HG03064 (cell line): ENCODE results near the gene NEK8.

Experiments used
- ATAC-seq: cut with Tn5 transposase; IDR thresholded peaks from one replicate; pipeline ENCODE4 v1.9.1; 2021; ENCODE audit warnings: low read depth; ENCODE audit not compliant: unreplicated experiment

The NEK8 gene

GRCh38 chr17:28743243-28744103 is 14.9 kb downstream of the NEK8 start, which contains the start of gene TRAF4:
Gene TRAF4 (plus strand): TSS chr17:28744011. CDS start chr17:28744113, 102 bp downstream.
- peak; percentile 52 for ATAC-seq

GRCh38 chr17:28744104-28744971 is 15.8 kb downstream of the NEK8 start:
- ATAC-seq: no peak

- ATAC-seq: no peak
Measured at GRCh38 chr17:28744972-28745785, 16.6 kb downstream of the NEK8 start.

DNA sequence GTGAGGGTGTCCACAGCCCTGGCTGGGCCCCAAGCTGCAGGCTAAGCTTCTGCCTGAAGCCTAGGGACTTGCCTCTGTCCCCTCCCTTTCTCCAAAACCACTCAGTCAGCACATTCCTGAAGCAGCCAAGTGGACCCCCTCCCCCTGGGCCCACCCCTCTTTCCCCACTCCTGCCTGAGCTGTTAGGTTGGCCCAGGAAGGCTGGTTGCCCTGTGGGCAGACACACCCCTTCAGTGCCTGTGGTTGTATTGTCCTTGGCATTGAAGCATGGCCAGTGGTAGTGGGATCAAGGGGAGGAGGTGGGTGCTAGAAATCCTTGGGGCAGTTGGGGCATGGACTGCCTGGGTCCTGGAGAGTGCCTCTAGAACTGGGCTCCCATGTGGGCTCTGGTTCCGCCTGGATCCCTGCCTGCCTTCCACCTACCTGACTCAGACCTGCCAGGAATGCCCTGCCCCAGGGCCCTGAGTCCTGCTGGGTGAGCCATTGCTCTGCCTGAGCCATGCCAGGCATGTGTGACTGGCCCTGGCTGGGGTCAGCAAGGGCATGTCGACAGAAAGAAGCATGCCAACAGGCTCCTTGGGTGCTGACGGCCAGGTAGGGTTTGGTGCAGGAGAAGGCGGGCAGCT is 17.3 kb downstream of the NEK8 start:
- ATAC-seq: no peak

GRCh38 chr17:28746611-28747050 is 18.0 kb downstream of the NEK8 start:
- ATAC-seq: no peak

DNA sequence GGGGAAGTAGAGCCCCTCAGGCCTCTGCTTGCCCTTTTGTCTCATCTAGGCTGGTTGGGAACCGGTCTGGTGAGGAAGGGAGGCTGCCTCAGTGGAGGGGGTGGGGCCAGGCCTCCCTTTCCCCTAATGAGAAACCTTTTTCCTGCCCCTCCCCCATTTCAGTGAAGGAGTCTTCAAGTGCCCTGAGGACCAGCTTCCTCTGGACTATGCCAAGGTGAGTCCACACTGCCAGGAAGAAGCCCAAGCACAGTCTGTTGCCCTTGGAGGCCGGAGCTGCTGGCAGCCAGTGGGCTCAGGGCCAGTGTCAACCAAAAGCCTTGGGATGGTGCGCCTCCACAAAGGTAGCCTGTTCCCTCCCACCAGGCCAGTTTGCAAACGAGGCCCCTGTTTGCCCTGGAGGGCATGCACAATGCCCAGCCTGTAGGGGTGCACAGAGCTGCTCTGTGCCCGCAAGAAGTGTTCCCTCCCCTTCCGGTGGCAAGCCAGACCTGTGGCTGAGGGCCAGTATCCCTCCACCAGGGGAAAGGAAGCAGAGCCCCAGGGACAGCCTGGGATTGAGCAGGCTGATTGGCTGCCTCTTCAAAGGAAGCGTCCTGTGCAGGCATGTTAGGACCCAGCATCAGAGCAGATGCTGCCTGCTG is 18.6 kb downstream of the NEK8 start:
- no peak for ATAC-seq

- ATAC-seq: no peak
Measured at GRCh38 chr17:28747801-28748750, 19.5 kb downstream of the NEK8 start.

GRCh38 chr17:28748852-28749515 is 20.4 kb downstream of the NEK8 start:
- no peak for ATAC-seq

DNA sequence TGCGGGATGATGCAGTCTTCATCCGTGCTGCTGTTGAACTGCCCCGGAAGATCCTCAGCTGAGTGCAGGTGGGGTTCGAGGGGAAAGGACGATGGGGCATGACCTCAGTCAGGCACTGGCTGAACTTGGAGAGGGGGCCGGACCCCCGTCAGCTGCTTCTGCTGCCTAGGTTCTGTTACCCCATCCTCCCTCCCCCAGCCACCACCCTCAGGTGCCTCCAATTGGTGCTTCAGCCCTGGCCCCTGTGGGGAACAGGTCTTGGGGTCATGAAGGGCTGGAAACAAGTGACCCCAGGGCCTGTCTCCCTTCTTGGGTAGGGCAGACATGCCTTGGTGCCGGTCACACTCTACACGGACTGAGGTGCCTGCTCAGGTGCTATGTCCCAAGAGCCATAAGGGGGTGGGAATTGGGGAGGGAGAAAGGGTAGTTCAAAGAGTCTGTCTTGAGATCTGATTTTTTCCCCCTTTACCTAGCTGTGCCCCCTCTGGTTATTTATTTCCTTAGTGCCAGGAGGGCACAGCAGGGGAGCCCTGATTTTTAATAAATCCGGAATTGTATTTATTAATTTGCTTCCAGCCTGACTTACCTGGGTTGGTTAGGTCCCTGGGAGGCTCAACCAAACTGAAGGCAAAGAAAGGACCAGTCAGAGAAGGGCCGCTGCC is 21.1 kb downstream of the NEK8 start:
- no peak for ATAC-seq

DNA sequence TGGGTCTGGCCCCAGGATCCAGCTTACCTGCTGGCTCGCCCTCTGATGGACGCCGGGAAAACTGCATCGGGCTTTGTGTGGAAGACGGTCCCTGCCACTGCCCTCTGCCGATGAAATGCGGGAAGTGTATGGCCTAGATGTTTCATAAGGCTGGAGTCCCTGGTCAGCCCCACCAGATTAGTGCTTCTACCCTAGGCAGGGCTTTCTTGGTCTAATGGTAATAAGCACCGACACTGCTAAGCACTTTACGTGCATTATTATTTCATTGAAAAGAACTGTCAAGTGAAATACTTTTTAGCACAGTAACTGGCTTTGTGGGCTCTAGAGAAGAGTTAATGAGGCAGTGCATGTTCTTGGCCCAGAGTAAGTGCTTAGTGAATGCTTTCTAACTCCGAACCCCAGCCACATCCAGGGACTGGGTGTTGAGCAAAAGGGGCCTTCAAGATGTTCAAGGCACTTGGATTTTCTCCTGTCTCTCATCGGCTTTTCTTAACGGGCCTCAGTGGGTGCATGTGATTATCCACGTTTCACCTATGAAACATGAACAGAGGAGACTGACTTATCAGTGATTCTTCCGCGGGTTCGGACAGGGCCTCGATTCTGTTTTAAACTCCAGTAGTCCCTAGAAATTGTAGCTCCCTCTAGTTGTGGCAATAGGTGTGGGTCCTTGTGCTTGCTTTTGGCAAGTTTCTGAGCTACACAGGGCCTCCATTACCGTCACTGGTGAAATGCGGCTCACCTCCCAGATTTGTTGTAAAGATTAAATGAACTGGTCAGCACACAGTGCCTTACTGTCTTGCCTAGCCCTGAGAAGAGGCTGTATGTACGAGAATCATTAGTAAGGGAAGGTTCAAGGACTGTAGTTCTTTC is 21.8 kb downstream of the NEK8 start:
- no peak for ATAC-seq

DNA sequence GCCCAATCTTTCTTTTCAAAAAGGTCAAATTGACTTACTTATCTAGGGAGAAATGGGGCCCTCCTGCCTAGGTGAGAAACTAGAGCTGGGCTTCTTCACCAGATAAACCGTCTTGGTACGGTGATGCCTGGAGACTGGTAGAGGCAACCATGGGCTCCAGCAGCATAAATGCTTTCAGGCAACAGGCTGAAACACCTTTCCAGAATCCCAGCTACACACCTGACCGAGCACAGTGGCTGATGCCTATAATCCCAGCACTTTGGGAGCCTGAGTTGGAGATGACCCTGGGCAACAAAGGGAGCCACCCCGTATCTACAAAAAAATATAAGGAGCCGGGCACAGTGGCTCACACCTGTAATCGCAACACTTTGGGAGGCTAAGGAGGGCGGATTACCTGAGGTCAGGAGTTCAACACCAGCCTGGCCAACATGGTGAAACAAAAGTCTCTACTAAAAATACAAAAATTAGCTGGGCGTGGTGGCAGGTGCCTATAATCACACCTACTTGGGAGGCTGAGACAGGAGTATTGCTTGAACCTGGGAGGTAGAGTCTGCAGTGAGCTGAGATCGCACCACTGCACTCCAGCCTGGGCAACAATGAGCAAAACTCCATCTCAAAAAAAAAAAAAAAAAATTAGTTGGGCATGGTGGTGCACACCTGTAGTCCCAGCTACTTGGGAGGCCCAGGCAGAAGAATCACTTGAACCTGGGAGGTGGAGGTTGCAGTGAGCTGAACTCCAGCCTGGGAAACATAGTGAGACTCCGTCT is 23.2 kb downstream of the NEK8 start:
- no peak for ATAC-seq

DNA sequence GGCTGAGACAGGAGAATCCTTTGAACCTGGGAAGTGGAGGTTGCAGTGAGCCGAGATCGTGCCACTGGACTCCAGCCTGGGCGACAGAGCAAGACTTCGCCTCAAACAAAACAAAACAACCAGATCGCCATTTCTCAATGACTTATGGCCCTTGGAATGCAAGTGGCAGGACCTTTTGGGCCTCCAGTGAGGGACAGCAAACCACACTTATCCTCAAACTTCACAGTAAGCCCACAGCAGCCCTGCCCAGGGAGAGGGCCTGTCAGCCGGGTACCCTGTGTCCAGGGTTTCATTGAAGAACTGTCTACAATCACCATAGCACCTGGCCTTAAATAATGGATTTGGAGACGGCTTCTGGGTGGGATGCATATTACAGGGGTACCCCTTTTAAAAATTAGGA is 26.9 kb downstream of the NEK8 start:
- ATAC-seq: no peak

DNA sequence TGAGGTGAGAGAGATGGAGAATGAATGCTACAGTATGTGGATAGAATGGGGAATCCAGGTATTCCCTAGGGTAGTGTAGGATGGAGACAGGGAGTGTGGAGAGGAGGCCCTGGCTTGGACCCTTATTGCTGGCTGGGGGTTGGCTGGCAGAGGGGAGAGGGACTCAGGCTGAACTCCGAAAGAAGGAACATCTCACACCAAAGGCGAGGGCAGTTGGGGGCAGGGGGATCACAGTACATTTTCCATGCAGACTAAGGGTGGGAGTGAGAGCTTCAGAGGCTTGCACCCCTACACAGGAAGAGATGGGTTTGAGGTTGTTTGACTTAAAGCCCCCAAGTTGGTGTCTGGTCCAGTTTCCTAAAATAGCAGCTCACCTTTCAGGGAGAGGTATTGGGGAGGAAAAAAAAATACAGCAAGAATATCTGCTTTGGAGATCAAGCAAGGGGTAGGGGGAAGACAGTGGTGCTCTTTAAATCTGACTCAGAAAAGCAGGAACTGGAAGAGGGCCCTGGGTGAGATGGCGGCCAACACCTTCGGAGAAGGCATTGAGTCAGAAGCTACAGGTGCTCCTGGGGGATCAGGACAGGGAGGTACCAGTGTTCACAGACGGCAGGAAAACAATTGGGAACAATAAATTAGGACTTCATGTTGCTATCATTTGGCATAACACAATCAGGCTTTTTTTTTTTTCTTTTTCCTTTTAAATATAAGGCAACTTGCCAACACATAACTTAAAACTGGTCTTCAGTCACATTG is 27.6 kb downstream of the NEK8 start:
- no peak for ATAC-seq

GRCh38 chr17:28758411-28759121 is 30.0 kb downstream of the NEK8 start:
- no peak for ATAC-seq
